ENCODE data around the gene MSN. TPM values are rescaled to one million over a fixed set of nuclear protein-coding genes. Genes with fewer than 3 reads are reported as not detected.

MSN gene
- total and polyA plus RNA-seq, 4 donors = 168 to 399 (median 299) TPM

DNA sequence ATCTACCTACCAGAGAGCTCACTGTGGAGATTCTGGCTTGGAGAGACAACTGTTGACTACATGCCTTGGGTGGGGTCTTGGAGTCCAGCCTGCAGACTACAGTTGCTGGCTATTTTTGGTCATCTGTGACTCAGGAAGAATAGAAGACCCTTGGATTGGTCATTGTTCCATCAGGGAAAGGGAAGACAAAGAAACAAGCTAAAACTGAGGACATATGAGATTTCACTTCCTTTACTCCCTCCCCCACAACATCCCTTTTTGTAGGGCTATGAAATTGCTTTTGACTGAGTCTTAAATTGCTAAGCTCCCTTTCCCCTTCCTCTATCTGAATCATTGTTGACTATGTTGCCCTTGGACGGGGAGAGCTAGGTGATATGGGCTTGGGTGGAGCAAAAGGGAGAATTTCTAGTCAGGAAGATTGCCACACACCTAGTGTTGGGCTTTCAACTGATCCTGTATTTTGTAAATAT, 11.7 kb downstream of the MSN start:
- H3K9me3 ChIP-seq (ENCODE audit: control insufficient read depth in 4 of 4, insufficient read depth in 3 of 4, low read length in 3 of 4) = no peaks in the 10 kb centered on the region
- H3K9ac ChIP-seq (ENCODE audit: insufficient read depth in 1 of 2, low read length in 2 of 2) = no peak overlapping the region
- no peaks in the 10 kb centered on the region for H3K27me3 ChIP-seq (ENCODE audit: control insufficient read depth in 3 of 3, insufficient read depth in 3 of 3, low read length in 2 of 3)
- peaks cover 0 to 49% (median 0%) of the 10 kb centered on the region in 5 donors for H3K4me1 ChIP-seq (ENCODE audit: control insufficient read depth in 5 of 5, insufficient read depth in 5 of 5, low read length in 5 of 5)
- 0 to 19% methylated on average over 1 of the region's 1 CpG for WGBS, 2 donors
- peak; percentile 59 for ATAC-seq (ENCODE audit: insufficient read depth, low FRiP score)
- no peak for DNase-seq
- TF ChIP-seq, protein P1, sequence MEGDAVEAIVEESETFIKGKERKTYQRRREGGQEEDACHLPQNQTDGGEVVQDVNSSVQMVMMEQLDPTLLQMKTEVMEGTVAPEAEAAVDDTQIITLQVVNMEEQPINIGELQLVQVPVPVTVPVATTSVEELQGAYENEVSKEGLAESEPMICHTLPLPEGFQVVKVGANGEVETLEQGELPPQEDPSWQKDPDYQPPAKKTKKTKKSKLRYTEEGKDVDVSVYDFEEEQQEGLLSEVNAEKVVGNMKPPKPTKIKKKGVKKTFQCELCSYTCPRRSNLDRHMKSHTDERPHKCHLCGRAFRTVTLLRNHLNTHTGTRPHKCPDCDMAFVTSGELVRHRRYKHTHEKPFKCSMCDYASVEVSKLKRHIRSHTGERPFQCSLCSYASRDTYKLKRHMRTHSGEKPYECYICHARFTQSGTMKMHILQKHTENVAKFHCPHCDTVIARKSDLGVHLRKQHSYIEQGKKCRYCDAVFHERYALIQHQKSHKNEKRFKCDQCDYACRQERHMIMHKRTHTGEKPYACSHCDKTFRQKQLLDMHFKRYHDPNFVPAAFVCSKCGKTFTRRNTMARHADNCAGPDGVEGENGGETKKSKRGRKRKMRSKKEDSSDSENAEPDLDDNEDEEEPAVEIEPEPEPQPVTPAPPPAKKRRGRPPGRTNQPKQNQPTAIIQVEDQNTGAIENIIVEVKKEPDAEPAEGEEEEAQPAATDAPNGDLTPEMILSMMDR (IDR thresholded peaks at IDR 0.05; ENCODE audit: control extremely low read depth, extremely low read depth) = no peak
- H3K36me3 ChIP-seq (ENCODE audit: control insufficient read depth in 4 of 4, insufficient read depth in 4 of 4, low read length in 4 of 4) = peaks cover 0 to 4% (median under 1%) of the 10 kb centered on the region in 4 donors
- no peak overlapping the region for H3K4me3 ChIP-seq
- peak overlapping the region; percentile 8 to 90 for H3K27ac ChIP-seq (ENCODE audit: low read depth in 1 of 2, low read length in 1 of 2)

DNA sequence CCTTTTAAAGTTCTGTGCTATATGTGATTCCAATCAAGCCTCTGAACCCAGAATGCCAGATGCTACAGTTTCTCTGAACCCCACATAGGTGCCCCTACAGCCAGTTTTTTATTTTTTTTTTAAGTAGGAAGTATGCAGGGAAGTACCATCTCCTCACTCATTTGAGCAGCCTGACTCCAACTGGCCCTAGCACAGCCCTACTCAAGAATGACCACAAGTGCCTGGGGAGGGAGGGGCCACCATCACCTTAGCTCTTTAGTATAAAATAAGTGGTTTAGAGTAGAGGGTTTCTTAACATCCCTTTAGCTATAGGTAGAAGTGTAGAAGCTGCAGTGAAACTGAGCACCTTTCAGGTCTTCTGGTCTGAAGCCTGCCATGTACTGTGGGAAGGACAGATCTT, 14.4 kb downstream of the MSN start:
- ATAC-seq (ENCODE audit: insufficient read depth, low FRiP score) = no peak
- no peak overlapping the region for H3K27ac ChIP-seq (ENCODE audit: low read depth in 1 of 2, low read length in 1 of 2)
- H3K9ac ChIP-seq (ENCODE audit: insufficient read depth in 1 of 2, low read length in 2 of 2) = no peak overlapping the region
- no peaks in the 10 kb centered on the region for H3K9me3 ChIP-seq (ENCODE audit: control insufficient read depth in 4 of 4, insufficient read depth in 3 of 4, low read length in 3 of 4)
- TF ChIP-seq, protein P1 (IDR thresholded peaks at IDR 0.05; ENCODE audit: control extremely low read depth, extremely low read depth) = no peak
- no peak for DNase-seq
- peaks cover 0 to 4% (median 1%) of the 10 kb centered on the region in 4 donors for H3K36me3 ChIP-seq (ENCODE audit: control insufficient read depth in 4 of 4, insufficient read depth in 4 of 4, low read length in 4 of 4)
- H3K4me1 ChIP-seq (ENCODE audit: control insufficient read depth in 5 of 5, insufficient read depth in 5 of 5, low read length in 5 of 5) = peaks cover 0 to 43% (median 5%) of the 10 kb centered on the region in 5 donors
- H3K4me3 ChIP-seq = no peak overlapping the region
- no peaks in the 10 kb centered on the region for H3K27me3 ChIP-seq (ENCODE audit: control insufficient read depth in 3 of 3, insufficient read depth in 3 of 3, low read length in 2 of 3)

- peaks cover 0 to 67% (median 8%) of the 10 kb centered on the region in 5 donors for H3K4me1 ChIP-seq (ENCODE audit: control insufficient read depth in 5 of 5, insufficient read depth in 5 of 5, low read length in 5 of 5)
- WGBS, 2 donors = 96% methylated on average over 1 of the region's 1 CpG
- H3K27ac ChIP-seq (ENCODE audit: low read depth in 1 of 2, low read length in 1 of 2) = no peak overlapping the region
- H3K4me3 ChIP-seq = no peak overlapping the region
- DNase-seq (no peak), ATAC-seq (ENCODE audit: insufficient read depth, low FRiP score) (no peak)
- no peaks in the 10 kb centered on the region for H3K9me3 ChIP-seq (ENCODE audit: control insufficient read depth in 4 of 4, insufficient read depth in 3 of 4, low read length in 3 of 4)
- TF ChIP-seq, protein P1 (IDR thresholded peaks at IDR 0.05; ENCODE audit: control extremely low read depth, extremely low read depth) = no peak
- peaks cover 0 to 4% (median 1%) of the 10 kb centered on the region in 4 donors for H3K36me3 ChIP-seq (ENCODE audit: control insufficient read depth in 4 of 4, insufficient read depth in 4 of 4, low read length in 4 of 4)
- no peak overlapping the region for H3K9ac ChIP-seq (ENCODE audit: insufficient read depth in 1 of 2, low read length in 2 of 2)
- H3K27me3 ChIP-seq (ENCODE audit: control insufficient read depth in 3 of 3, insufficient read depth in 3 of 3, low read length in 2 of 3) = no peaks in the 10 kb centered on the region
Observed at GRCh38 chrX:65685112-65685511, 17.7 kb downstream of the MSN start.

- peak overlapping the region in 1 of 2 donors; percentile 10 for H3K27ac ChIP-seq (ENCODE audit: low read depth in 1 of 2, low read length in 1 of 2)
- no peak overlapping the region for H3K9ac ChIP-seq (ENCODE audit: insufficient read depth in 1 of 2, low read length in 2 of 2)
- no peaks in the 10 kb centered on the region for H3K27me3 ChIP-seq (ENCODE audit: control insufficient read depth in 3 of 3, insufficient read depth in 3 of 3, low read length in 2 of 3)
- DNase-seq (no peak), ATAC-seq (ENCODE audit: insufficient read depth, low FRiP score) (no peak)
- H3K4me1 ChIP-seq (ENCODE audit: control insufficient read depth in 5 of 5, insufficient read depth in 5 of 5, low read length in 5 of 5) = peaks cover 0 to 69% (median 8%) of the 10 kb centered on the region in 5 donors
- no peaks in the 10 kb centered on the region for H3K9me3 ChIP-seq (ENCODE audit: control insufficient read depth in 4 of 4, insufficient read depth in 3 of 4, low read length in 3 of 4)
- H3K36me3 ChIP-seq (ENCODE audit: control insufficient read depth in 4 of 4, insufficient read depth in 4 of 4, low read length in 4 of 4) = peaks cover 0 to 4% (median 1%) of the 10 kb centered on the region in 4 donors
- H3K4me3 ChIP-seq = no peak overlapping the region
- TF ChIP-seq, protein P1 (IDR thresholded peaks at IDR 0.05; ENCODE audit: control extremely low read depth, extremely low read depth) = no peak
Observed at GRCh38 chrX:65686236-65686635, 18.8 kb downstream of the MSN start.

Measured in lung (tissue), 12 donors.